Activated naive CD8-positive, alpha-beta T cell (primary cell): Measurements from ENCODE around the gene LRG1.
"Not testable (repeated sequence)": the region's sequence is repeated elsewhere in the genome, so short reads cannot be mapped to it uniquely, and the experiment has no call there.

Experiments used
- H3K27ac Mint-ChIP-seq: one replicate; pipeline ENCODE4 v1.8.0; 2021; ENCODE audit warnings: mixed read lengths
- H3K27me3 Mint-ChIP-seq: one replicate; pipeline ENCODE4 v1.8.0; 2021; ENCODE audit warnings: mixed read lengths
- H3K36me3 Mint-ChIP-seq: one replicate; pipeline ENCODE4 v1.8.0; 2021; ENCODE audit warnings: mixed read lengths
- H3K4me1 Mint-ChIP-seq: one replicate; pipeline ENCODE4 v1.8.0; 2021; ENCODE audit warnings: low read depth, mixed read lengths
- H3K4me3 Mint-ChIP-seq: one replicate; pipeline ENCODE4 v1.8.0; 2021; ENCODE audit warnings: mild to moderate bottlenecking, mixed read lengths
- H3K9me3 Mint-ChIP-seq: one replicate; pipeline ENCODE4 v1.8.0; 2021; ENCODE audit warnings: low read depth, mixed read lengths

Gene LRG1

GRCh38 chr19:4528843-4529242 lies 11.0 kb downstream of the LRG1 start:
- H3K36me3 Mint-ChIP-seq = no peaks in the 10 kb centered on the region
- H3K27me3 Mint-ChIP-seq = no peaks in the 10 kb centered on the region
- H3K4me1 Mint-ChIP-seq = no peaks in the 10 kb centered on the region
- H3K4me3 Mint-ChIP-seq = no peak overlapping the region
- no peaks in the 10 kb centered on the region for H3K9me3 Mint-ChIP-seq
- no peak overlapping the region for H3K27ac Mint-ChIP-seq

- not testable (repeated sequence) for H3K4me3 Mint-ChIP-seq, H3K27ac Mint-ChIP-seq
These were observed 12.5 kb downstream of the LRG1 start for GRCh38 chr19:4527377-4527776.

GRCh38 chr19:4525563-4526002 lies 14.3 kb downstream of the LRG1 start:
- no peaks in the 10 kb centered on the region for H3K36me3 Mint-ChIP-seq
- no peak overlapping the region for H3K27ac Mint-ChIP-seq
- H3K27me3 Mint-ChIP-seq = peaks cover 1% of the 10 kb centered on the region
- H3K9me3 Mint-ChIP-seq = no peaks in the 10 kb centered on the region
- no peaks in the 10 kb centered on the region for H3K4me1 Mint-ChIP-seq
- H3K4me3 Mint-ChIP-seq = no peak overlapping the region

More at GRCh38 chr19:4527377-4527776, 12.5 kb downstream of the LRG1 start:
- not testable (repeated sequence) for H3K9me3 Mint-ChIP-seq, H3K4me1 Mint-ChIP-seq, H3K36me3 Mint-ChIP-seq, H3K27me3 Mint-ChIP-seq

GRCh38 chr19:4524808-4525562 lies 14.9 kb downstream of the LRG1 start:
- Mint-ChIP-seq H3K9me3 (no peaks in the 10 kb centered on the region), H3K27ac (no peak overlapping the region), H3K36me3 (no peaks in the 10 kb centered on the region), H3K27me3 (peaks cover 1% of the 10 kb centered on the region), H3K4me3 (no peak overlapping the region), H3K4me1 (no peaks in the 10 kb centered on the region)

GRCh38 chr19:4523306-4524110 lies 16.3 kb downstream of the LRG1 start:
- Mint-ChIP-seq H3K27me3 (peaks cover 3% of the 10 kb centered on the region), H3K9me3 (no peaks in the 10 kb centered on the region), H3K4me3 (no peak overlapping the region), H3K4me1 (no peaks in the 10 kb centered on the region), H3K36me3 (no peaks in the 10 kb centered on the region), H3K27ac (no peak overlapping the region)

GRCh38 chr19:4522291-4523002 lies 17.4 kb downstream of the LRG1 start:
- no peaks in the 10 kb centered on the region for H3K9me3 Mint-ChIP-seq
- H3K27me3 Mint-ChIP-seq = peaks cover 3% of the 10 kb centered on the region
- no peak overlapping the region for H3K27ac Mint-ChIP-seq
- H3K36me3 Mint-ChIP-seq = no peaks in the 10 kb centered on the region
- no peaks in the 10 kb centered on the region for H3K4me1 Mint-ChIP-seq
- H3K4me3 Mint-ChIP-seq = no peak overlapping the region

GRCh38 chr19:4521888-4522242 lies 18.0 kb downstream of the LRG1 start:
- Mint-ChIP-seq H3K27me3 (peaks cover 3% of the 10 kb centered on the region), H3K9me3 (no peaks in the 10 kb centered on the region), H3K4me1 (no peaks in the 10 kb centered on the region), H3K36me3 (no peaks in the 10 kb centered on the region), H3K27ac (no peak overlapping the region), H3K4me3 (no peak overlapping the region)

GRCh38 chr19:4521170-4521887 lies 18.5 kb downstream of the LRG1 start:
- H3K4me1 Mint-ChIP-seq = no peaks in the 10 kb centered on the region
- H3K4me3 Mint-ChIP-seq = no peak overlapping the region
- no peaks in the 10 kb centered on the region for H3K9me3 Mint-ChIP-seq
- peaks cover 3% of the 10 kb centered on the region for H3K27me3 Mint-ChIP-seq
- H3K36me3 Mint-ChIP-seq = no peaks in the 10 kb centered on the region
- no peak overlapping the region for H3K27ac Mint-ChIP-seq

GRCh38 chr19:4519521-4520277 lies 20.1 kb downstream of the LRG1 start:
- Mint-ChIP-seq H3K9me3 (no peaks in the 10 kb centered on the region), H3K27me3 (peaks cover 3% of the 10 kb centered on the region), H3K27ac (no peak overlapping the region), H3K4me1 (no peaks in the 10 kb centered on the region), H3K4me3 (no peak overlapping the region), H3K36me3 (no peaks in the 10 kb centered on the region)

- Mint-ChIP-seq H3K9me3 (no peaks in the 10 kb centered on the region), H3K27me3 (peaks cover 3% of the 10 kb centered on the region), H3K36me3 (no peaks in the 10 kb centered on the region), H3K27ac (no peak overlapping the region), H3K4me3 (no peak overlapping the region), H3K4me1 (no peaks in the 10 kb centered on the region)
These were observed 20.7 kb downstream of the LRG1 start for GRCh38 chr19:4519172-4519496.

- no peaks in the 10 kb centered on the region for H3K4me1 Mint-ChIP-seq
- H3K27me3 Mint-ChIP-seq = peaks cover 3% of the 10 kb centered on the region
- no peak within 1 kb of the TSS for H3K27ac Mint-ChIP-seq
- no peaks in the 10 kb centered on the region for H3K36me3 Mint-ChIP-seq
- no peak within 1 kb of the TSS for H3K4me3 Mint-ChIP-seq
- H3K9me3 Mint-ChIP-seq = no peaks in the 10 kb centered on the region
These were observed 21.3 kb downstream of the LRG1 start, which contains the start of gene PLIN4 for GRCh38 chr19:4518345-4519171. PLIN4 (minus strand) TSS chr19:4518486; CDS start chr19:4518272, 214 bp downstream.

- Mint-ChIP-seq H3K27ac (no peak overlapping the region), H3K9me3 (no peaks in the 10 kb centered on the region), H3K36me3 (no peaks in the 10 kb centered on the region), H3K27me3 (peaks cover 3% of the 10 kb centered on the region), H3K4me1 (no peaks in the 10 kb centered on the region), H3K4me3 (no peak overlapping the region)
These were observed 22.3 kb downstream of the LRG1 start for GRCh38 chr19:4517451-4518057.

- H3K9me3 Mint-ChIP-seq = no peaks in the 10 kb centered on the region
- H3K27me3 Mint-ChIP-seq = peaks cover 3% of the 10 kb centered on the region
- no peaks in the 10 kb centered on the region for H3K36me3 Mint-ChIP-seq
- no peak overlapping the region for H3K27ac Mint-ChIP-seq
- no peak overlapping the region for H3K4me3 Mint-ChIP-seq
- no peaks in the 10 kb centered on the region for H3K4me1 Mint-ChIP-seq
These were observed 22.9 kb downstream of the LRG1 start for GRCh38 chr19:4516939-4517300.
